ENCODE data around the gene GRK5. TPM values are rescaled to one million over a fixed set of nuclear protein-coding genes. Genes with fewer than 3 reads are reported as not detected.

Gene GRK5
- total RNA-seq, 1 donor from 2014 or later = 77.6 TPM

GRCh38 chr10:119248184-119248583 lies 40.8 kb downstream of the GRK5 start:
- Mint-ChIP-seq H3K27me3 (ENCODE audit: unreplicated experiment) (peaks cover 2% of the 10 kb centered on the region), H3K9me3 (ENCODE audit: unreplicated experiment) (peaks cover 7% of the 10 kb centered on the region), H3K36me3 (ENCODE audit: unreplicated experiment) (no peaks in the 10 kb centered on the region), H3K4me3 (ENCODE audit: unreplicated experiment) (peak overlapping the region; percentile 10), H3K27ac (ENCODE audit: unreplicated experiment) (peak overlapping the region; percentile 89), H3K4me1 (ENCODE audit: low read depth, unreplicated experiment) (peaks cover 53% of the 10 kb centered on the region)
- no peak for TF ChIP-seq CTCF (IDR thresholded peaks at IDR 0.05; ENCODE audit: partially characterized antibody, unreplicated experiment)
- no peak for DNase-seq

GRCh38 chr10:119248681-119249080 lies 41.3 kb downstream of the GRK5 start:
- H3K27ac Mint-ChIP-seq (ENCODE audit: unreplicated experiment) = peak overlapping the region; percentile 89
- peaks cover 55% of the 10 kb centered on the region for H3K4me1 Mint-ChIP-seq (ENCODE audit: low read depth, unreplicated experiment)
- no peak for TF ChIP-seq CTCF (IDR thresholded peaks at IDR 0.05; ENCODE audit: partially characterized antibody, unreplicated experiment)
- no peaks in the 10 kb centered on the region for H3K36me3 Mint-ChIP-seq (ENCODE audit: unreplicated experiment)
- peaks cover 7% of the 10 kb centered on the region for H3K9me3 Mint-ChIP-seq (ENCODE audit: unreplicated experiment)
- H3K27me3 Mint-ChIP-seq (ENCODE audit: unreplicated experiment) = peaks cover 2% of the 10 kb centered on the region
- peak overlapping the region; percentile 10 for H3K4me3 Mint-ChIP-seq (ENCODE audit: unreplicated experiment)
- DNase-seq = no peak

- Mint-ChIP-seq H3K4me3 (ENCODE audit: unreplicated experiment) (no peak overlapping the region), H3K36me3 (ENCODE audit: unreplicated experiment) (no peaks in the 10 kb centered on the region), H3K9me3 (ENCODE audit: unreplicated experiment) (peaks cover 7% of the 10 kb centered on the region), H3K27ac (ENCODE audit: unreplicated experiment) (peak overlapping the region; percentile 34), H3K27me3 (ENCODE audit: unreplicated experiment) (peaks cover 5% of the 10 kb centered on the region), H3K4me1 (ENCODE audit: low read depth, unreplicated experiment) (peaks cover 64% of the 10 kb centered on the region)
- no peak for TF ChIP-seq CTCF (IDR thresholded peaks at IDR 0.05; ENCODE audit: partially characterized antibody, unreplicated experiment)
- DNase-seq = no peak
These were observed 43.4 kb downstream of the GRK5 start for GRCh38 chr10:119250641-119251314.

GRCh38 chr10:119251315-119251708 lies 43.9 kb downstream of the GRK5 start:
- Mint-ChIP-seq H3K9me3 (ENCODE audit: unreplicated experiment) (peaks cover 7% of the 10 kb centered on the region), H3K4me3 (ENCODE audit: unreplicated experiment) (no peak overlapping the region), H3K27ac (ENCODE audit: unreplicated experiment) (peak overlapping the region; percentile 84), H3K27me3 (ENCODE audit: unreplicated experiment) (peaks cover 5% of the 10 kb centered on the region), H3K36me3 (ENCODE audit: unreplicated experiment) (no peaks in the 10 kb centered on the region), H3K4me1 (ENCODE audit: low read depth, unreplicated experiment) (peaks cover 64% of the 10 kb centered on the region)
- DNase-seq = no peak
- no peak for TF ChIP-seq CTCF (IDR thresholded peaks at IDR 0.05; ENCODE audit: partially characterized antibody, unreplicated experiment)

- H3K4me1 Mint-ChIP-seq (ENCODE audit: low read depth, unreplicated experiment) = peaks cover 60% of the 10 kb centered on the region
- peaks cover 6% of the 10 kb centered on the region for H3K36me3 Mint-ChIP-seq (ENCODE audit: unreplicated experiment)
- peak overlapping the region; percentile 84 for H3K27ac Mint-ChIP-seq (ENCODE audit: unreplicated experiment)
- TF ChIP-seq CTCF (IDR thresholded peaks at IDR 0.05; ENCODE audit: partially characterized antibody, unreplicated experiment) = no peak
- no peak overlapping the region for H3K4me3 Mint-ChIP-seq (ENCODE audit: unreplicated experiment)
- peaks cover 8% of the 10 kb centered on the region for H3K27me3 Mint-ChIP-seq (ENCODE audit: unreplicated experiment)
- no peak for DNase-seq
- H3K9me3 Mint-ChIP-seq (ENCODE audit: unreplicated experiment) = peaks cover 11% of the 10 kb centered on the region
These were observed 44.7 kb downstream of the GRK5 start for GRCh38 chr10:119252051-119252465.

All from glutamatergic neuron (in vitro differentiated cells).